Mesenchymal stem cell (in vitro differentiated cells and primary cell): ENCODE results near the gene SLC5A12.
A peak's percentile ranks its signal among the peaks of the same experiment; 100 is the strongest.

Experiments used
- DNase-seq: peaks from one replicate; pipeline ENCODE4 v3.0.0-alpha.2; 2013
- H2AFZ ChIP-seq: one replicate; pipeline ENCODE4 v1.6.1; 2013; ENCODE audit warnings: low read depth, mild to moderate bottlenecking, control low read depth, inconsistent platforms, low read length, moderate library complexity
- H2AK5ac ChIP-seq: 2 replicates; pipeline ENCODE4 v1.6.1; 2013; ENCODE audit warnings: low read length, moderate library complexity, mild to moderate bottlenecking, inconsistent platforms; ENCODE audit not compliant: severe bottlenecking
- H2BK120ac ChIP-seq: one replicate; pipeline ENCODE4 v1.6.1; 2013; ENCODE audit warnings: low read depth, mild to moderate bottlenecking, inconsistent platforms, low read length, moderate library complexity
- H2BK12ac ChIP-seq, 2 experiments: one replicate each; pipeline ENCODE4 v1.6.1; 2013; ENCODE audit warnings: inconsistent platforms in 2 of 2, low read length in 2 of 2, mild to moderate bottlenecking in 2 of 2, moderate library complexity in 2 of 2, control low read depth in 1 of 2
- H2BK15ac ChIP-seq: one replicate; pipeline ENCODE4 v1.6.1; 2013; ENCODE audit warnings: mild to moderate bottlenecking, low read depth, inconsistent platforms; ENCODE audit not compliant: poor library complexity, severe bottlenecking
- H2BK5ac ChIP-seq: 2 replicates; pipeline ENCODE4 v1.6.1; 2013; ENCODE audit warnings: low read depth, mild to moderate bottlenecking, low read length, control low read depth, inconsistent platforms; ENCODE audit not compliant: poor library complexity, severe bottlenecking
- H3K14ac ChIP-seq, 2 experiments: one replicate each; pipeline ENCODE4 v1.6.1; 2013; ENCODE audit warnings: inconsistent platforms in 2 of 2, low read length in 2 of 2, control low read depth in 1 of 2, mild to moderate bottlenecking in 1 of 2, moderate library complexity in 1 of 2
- H3K18ac ChIP-seq, 2 experiments: one replicate each; pipeline ENCODE4 v1.6.1; 2013; ENCODE audit warnings: inconsistent platforms in 2 of 2, low read length in 2 of 2, control low read depth in 1 of 2, low read depth in 1 of 2, mild to moderate bottlenecking in 1 of 2
- H3K23ac ChIP-seq, 2 experiments: one replicate each; pipeline ENCODE4 v1.6.1; 2013; ENCODE audit warnings: inconsistent platforms in 2 of 2, low read length in 2 of 2, mild to moderate bottlenecking in 2 of 2, moderate library complexity in 2 of 2, control low read depth in 1 of 2
- H3K27ac ChIP-seq: 2 replicates; pipeline ENCODE4 v1.5.1; 2013; ENCODE audit warnings: mild to moderate bottlenecking, moderate library complexity, low read length, control low read depth, inconsistent platforms; ENCODE audit not compliant: poor library complexity, severe bottlenecking
- H3K27me3 ChIP-seq, 2 experiments: 2 replicates each; pipeline versions ENCODE4 v1.6.1 to v1.7.0; 2013; ENCODE audit warnings: low read length in 2 of 2, mild to moderate bottlenecking in 2 of 2, moderate library complexity in 2 of 2, control low read depth in 1 of 2, inconsistent platforms in 1 of 2; ENCODE audit not compliant: control insufficient read depth in 1 of 2, insufficient read depth in 1 of 2
- H3K36me3 ChIP-seq, 2 experiments: 2 replicates each; pipeline versions ENCODE4 v1.6.1 to v1.7.0; 2013; ENCODE audit warnings: low read length in 2 of 2, control low read depth in 1 of 2, inconsistent platforms in 1 of 2, low read depth in 1 of 2, mild to moderate bottlenecking in 1 of 2; ENCODE audit not compliant: insufficient read depth in 2 of 2, control insufficient read depth in 1 of 2
- H3K4ac ChIP-seq, 2 experiments: one replicate each; pipeline ENCODE4 v1.6.1; 2013; ENCODE audit warnings: inconsistent platforms in 2 of 2, low read length in 2 of 2, mild to moderate bottlenecking in 2 of 2, moderate library complexity in 2 of 2, control low read depth in 1 of 2, low read depth in 1 of 2
- H3K4me1 ChIP-seq: 2 replicates; pipeline ENCODE4 v1.6.1; 2013; ENCODE audit warnings: low read depth, low read length, control low read depth; ENCODE audit not compliant: control insufficient read depth, insufficient read depth
- H3K4me2 ChIP-seq: 2 replicates; pipeline ENCODE4 v1.6.1; 2013; ENCODE audit warnings: low read length, mild to moderate bottlenecking, inconsistent platforms; ENCODE audit not compliant: poor library complexity, severe bottlenecking
- H3K4me3 ChIP-seq, 2 experiments: 2 replicates each; pipeline versions ENCODE4 v1.5.1 to v1.7.0; 2013; ENCODE audit warnings: low read length in 2 of 2, mild to moderate bottlenecking in 2 of 2, control low read depth in 1 of 2, low read depth in 1 of 2; ENCODE audit not compliant: insufficient read depth in 1 of 2
- H3K79me1 ChIP-seq: replicated peaks from 2 replicates; pipeline ENCODE4 v1.6.1; 2013; ENCODE audit warnings: mild to moderate bottlenecking, control low read depth, low read length, inconsistent platforms; ENCODE audit not compliant: poor library complexity, severe bottlenecking
- H3K9ac ChIP-seq: 2 replicates; pipeline ENCODE4 v1.7.0; 2013; ENCODE audit warnings: mild to moderate bottlenecking, low read length, moderate library complexity
- H3K9me3 ChIP-seq: 2 replicates; pipeline ENCODE4 v1.7.0; 2013; ENCODE audit warnings: mild to moderate bottlenecking, low read length; ENCODE audit not compliant: control insufficient read depth
- H4K8ac ChIP-seq: one replicate; pipeline ENCODE4 v1.6.1; 2013; ENCODE audit warnings: inconsistent platforms, mild to moderate bottlenecking, low read length, moderate library complexity
- H4K91ac ChIP-seq: one replicate; pipeline ENCODE4 v1.6.1; 2013; ENCODE audit warnings: mild to moderate bottlenecking, low read length, inconsistent platforms
- whole genome bisulfite sequencing: methylation state at CpG from one replicate; pipeline ENCODE4 v1.1.7; 2013; ENCODE audit warnings: mixed read lengths; 5-methylcytosine and 5-hydroxymethylcytosine counted together

SLC5A12 gene

GRCh38 chr11:26700574-26701235 is 21.2 kb downstream of the SLC5A12 start:
- Histone ChIP-seq H3K4me2 (no peak overlapping the region), H3K23ac (no peak overlapping the region), H3K9ac (no peak overlapping the region), H3K36me3 (no peaks in the 10 kb centered on the region), H3K27me3 (no peaks in the 10 kb centered on the region), H4K91ac (no peak overlapping the region), H3K9me3 (no peaks in the 10 kb centered on the region), H3K4me1 (no peaks in the 10 kb centered on the region), H3K18ac (no peak overlapping the region), H3K14ac (no peak overlapping the region), H2BK5ac (no peak overlapping the region), H2BK120ac (no peak overlapping the region), H3K4me3 (no peak overlapping the region), H3K4ac (no peak overlapping the region), H2AFZ (no peak overlapping the region), H3K27ac (no peak overlapping the region), H4K8ac (no peak overlapping the region), H2BK15ac (no peak overlapping the region), H2BK12ac (no peak overlapping the region), H3K79me1 (no peaks in the 10 kb centered on the region), H2AK5ac (no peak overlapping the region)
- DNase-seq, result peak; percentile 32
- 30% methylated on average over 2 of the region's 3 CpGs for WGBS

- H3K23ac ChIP-seq, result no peak overlapping the region
- no peak overlapping the region for H2AFZ ChIP-seq
- H2BK120ac ChIP-seq, result no peak overlapping the region
- no peaks in the 10 kb centered on the region for H3K4me1 ChIP-seq
- no peak overlapping the region for H3K14ac ChIP-seq
- no peak overlapping the region for H3K18ac ChIP-seq
- H3K36me3 ChIP-seq, result no peaks in the 10 kb centered on the region
- H3K4me2 ChIP-seq, result no peak overlapping the region
- no peaks in the 10 kb centered on the region for H3K27me3 ChIP-seq
- no peak overlapping the region for H3K27ac ChIP-seq
- no peaks in the 10 kb centered on the region for H3K9me3 ChIP-seq
- H2BK12ac ChIP-seq, result no peak overlapping the region
- no peak overlapping the region for H2BK15ac ChIP-seq
- no peak overlapping the region for H3K4me3 ChIP-seq
- no peak overlapping the region for H2AK5ac ChIP-seq
- H3K4ac ChIP-seq, result no peak overlapping the region
- H4K91ac ChIP-seq, result no peak overlapping the region
- H3K79me1 ChIP-seq, result no peaks in the 10 kb centered on the region
- H3K9ac ChIP-seq, result no peak overlapping the region
- DNase-seq, result no peak
- 89% methylated on average over 2 of the region's 2 CpGs for WGBS
- no peak overlapping the region for H4K8ac ChIP-seq
- no peak overlapping the region for H2BK5ac ChIP-seq
Observed at GRCh38 chr11:26698224-26698623, 23.6 kb downstream of the SLC5A12 start.

GRCh38 chr11:26696330-26696729 is 25.5 kb downstream of the SLC5A12 start:
- Histone ChIP-seq H3K23ac (no peak overlapping the region), H3K14ac (no peak overlapping the region)
- WGBS, result 93% methylated on average over 2 of the region's 3 CpGs

GRCh38 chr11:26688701-26689100 is 33.2 kb downstream of the SLC5A12 start:
- no peak for DNase-seq
- H3K23ac ChIP-seq, result no peak overlapping the region
- no peak overlapping the region for H2AFZ ChIP-seq
- no peak overlapping the region for H2BK12ac ChIP-seq
- no peak overlapping the region for H3K27ac ChIP-seq
- no peaks in the 10 kb centered on the region for H3K4me1 ChIP-seq
- no peaks in the 10 kb centered on the region for H3K36me3 ChIP-seq
- no peak overlapping the region for H3K4ac ChIP-seq
- H3K27me3 ChIP-seq, result no peaks in the 10 kb centered on the region
- H3K18ac ChIP-seq, result no peak overlapping the region
- no peak overlapping the region for H2BK15ac ChIP-seq
- H4K8ac ChIP-seq, result no peak overlapping the region
- no peak overlapping the region for H2BK120ac ChIP-seq
- no peaks in the 10 kb centered on the region for H3K79me1 ChIP-seq
- 87% methylated on average over 4 of the region's 4 CpGs for WGBS
- no peak overlapping the region for H3K9ac ChIP-seq
- no peak overlapping the region for H3K4me2 ChIP-seq
- no peak overlapping the region for H3K4me3 ChIP-seq
- H4K91ac ChIP-seq, result no peak overlapping the region
- H2AK5ac ChIP-seq, result no peak overlapping the region
- H2BK5ac ChIP-seq, result no peak overlapping the region
- H3K14ac ChIP-seq, result no peak overlapping the region
- H3K9me3 ChIP-seq, result no peaks in the 10 kb centered on the region

More at GRCh38 chr11:26696330-26696729, 25.5 kb downstream of the SLC5A12 start:
- H2BK12ac ChIP-seq, result no peak overlapping the region
- no peak overlapping the region for H3K4ac ChIP-seq
- no peak overlapping the region for H3K18ac ChIP-seq
- H2AFZ ChIP-seq, result no peak overlapping the region
- H3K36me3 ChIP-seq, result no peaks in the 10 kb centered on the region
- H3K27ac ChIP-seq, result no peak overlapping the region
- DNase-seq, result no peak
- H3K9me3 ChIP-seq, result no peaks in the 10 kb centered on the region
- no peaks in the 10 kb centered on the region for H3K4me1 ChIP-seq
- H2BK120ac ChIP-seq, result no peak overlapping the region
- no peak overlapping the region for H2BK15ac ChIP-seq
- H3K27me3 ChIP-seq, result no peaks in the 10 kb centered on the region
- no peak overlapping the region for H2AK5ac ChIP-seq
- no peak overlapping the region for H3K4me2 ChIP-seq
- H2BK5ac ChIP-seq, result no peak overlapping the region
- no peak overlapping the region for H4K8ac ChIP-seq
- H3K79me1 ChIP-seq, result no peaks in the 10 kb centered on the region
- no peak overlapping the region for H4K91ac ChIP-seq
- H3K4me3 ChIP-seq, result no peak overlapping the region
- H3K9ac ChIP-seq, result no peak overlapping the region
